ENCODE measurements around the gene RUFY3.
A peak's percentile ranks its signal among the peaks of the same experiment; 100 is the strongest.

DNA sequence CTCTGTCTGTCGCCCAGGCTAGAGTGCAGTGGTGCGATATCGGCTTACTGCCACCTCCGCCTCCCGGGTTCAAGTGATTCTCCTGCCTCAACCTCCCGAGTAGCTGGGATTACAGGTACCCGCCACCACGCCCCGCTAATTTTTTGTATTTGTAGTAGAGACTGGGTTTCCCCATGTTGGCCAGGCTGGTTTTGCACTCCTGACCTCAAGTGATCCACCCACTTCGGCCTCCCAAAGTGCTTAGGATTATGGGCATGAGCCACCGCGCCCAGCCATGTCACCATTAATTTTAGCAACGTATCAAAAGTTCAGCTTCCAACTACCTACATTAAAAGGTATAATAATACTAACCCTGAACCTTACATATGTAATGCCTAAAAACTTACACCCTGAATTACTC lies 34.4 kb upstream of the RUFY3 start:
- TF ChIP-seq GABPA (tag; conservative IDR thresholded peaks at IDR 0.05; ENCODE audit: low read depth) (no peak), KDM1A (IDR thresholded peaks at IDR 0.05) (no peak), NR2C2 (CRISPR knock-in tag; IDR thresholded peaks at IDR 0.05) (no peak), NR2C2 (tag; IDR thresholded peaks at IDR 0.05) (no peak), E2F4 (CRISPR knock-in tag; IDR thresholded peaks at IDR 0.05; ENCODE audit: low read depth) (no peak), CTCF (IDR thresholded peaks at IDR 0.05 in 2 of 3, conservative IDR thresholded peaks at IDR 0.05 in 1 of 3; ENCODE audit: insufficient read depth in 2 of 3, low read depth in 1 of 3, low read length in 3 of 3) (no peak), ELF1 (tag; IDR thresholded peaks at IDR 0.05) (no peak), ZNF395 (CRISPR knock-in tag; IDR thresholded peaks at IDR 0.05) (0 out of 2 replicates have a peak, but pooled peaks have one; percentile 53), TAF1 (IDR thresholded peaks at IDR 0.05; ENCODE audit: control insufficient read depth, extremely low read depth, insufficient read depth, low read length, severe bottlenecking) (no peak), ZNF347 (CRISPR knock-in tag; IDR thresholded peaks at IDR 0.05; ENCODE audit: low read depth) (no peak), ZNF146 (CRISPR knock-in tag; IDR thresholded peaks at IDR 0.05; ENCODE audit: unreplicated experiment) (no peak), MEF2D (tag; conservative IDR thresholded peaks at IDR 0.05; ENCODE audit: low read depth) (no peak), TBP (optimal IDR thresholded peaks at IDR 0.05; ENCODE audit: low read depth, low read length) (no peak), ZNF274 (IDR thresholded peaks at IDR 0.05; ENCODE audit: borderline replicate concordance, low read depth, low read length) (no peak), JUNB (CRISPR knock-in tag; conservative IDR thresholded peaks at IDR 0.05) (no peak)

Data from K562 (cell line).